Left ventricle myocardium inferior (tissue), 1 donor: ENCODE results near the gene SPTLC3. TPM values are rescaled to one million over a fixed set of nuclear protein-coding genes. Genes with fewer than 3 reads are reported as not detected.
A peak's percentile ranks its signal among the peaks of the same experiment; 100 is the strongest.

ENCODE experiments used
- DNase-seq: peaks from one replicate; pipeline ENCODE4 v3.0.0-alpha.2; 2020
- H3K27ac ChIP-seq: fragments of 200-600 bp; replicated peaks from 2 replicates; pipeline ENCODE4 v1.8.0; 2021
- H3K27me3 ChIP-seq: fragments of 200-600 bp; 2 replicates; pipeline ENCODE4 v1.8.0; 2021; ENCODE audit warnings: low read depth
- H3K36me3 ChIP-seq: fragments of 200-600 bp; 2 replicates; pipeline ENCODE4 v1.8.0; 2021
- H3K4me1 ChIP-seq: fragments of 200-600 bp; 2 replicates; pipeline ENCODE4 v1.8.0; 2021
- H3K4me3 ChIP-seq: fragments of 200-600 bp; 2 replicates; pipeline ENCODE4 v1.8.0; 2021; ENCODE audit warnings: mild to moderate bottlenecking, moderate library complexity
- H3K9me3 ChIP-seq: fragments of 200-600 bp; replicated peaks from 2 replicates; pipeline ENCODE4 v1.8.0; 2021
- intact Hi-C: fragments of 100-400 bp; cut with micrococcal nuclease; formaldehyde crosslinking; loops from one replicate; pipeline ENCODE4 v1.11.0; 2022
- total RNA-seq: library from RNA; stranded (reverse); fragmentation: NEBNext Ultra II Directional; extraction: Animal tissue kit (Norgen Biotek cat#: 25700); gene quantifications from one replicate; pipeline ENCODE4 v1.2.1, GENCODE V29; 2021
- TF ChIP-seq, protein P1 (sequence below): fragments of 200-600 bp; IDR thresholded peaks from 2 replicates; pipeline ENCODE4 v1.8.0; 2021; ENCODE audit warnings: antibody characterized with exemption, mild to moderate bottlenecking, borderline replicate concordance
- donor health status: DM: no; HTN: yes; CAD: no; lungs with severe emphysema.

The SPTLC3 gene
- total RNA-seq, 1 donor from 2014 or later: 9.0 TPM

DNA sequence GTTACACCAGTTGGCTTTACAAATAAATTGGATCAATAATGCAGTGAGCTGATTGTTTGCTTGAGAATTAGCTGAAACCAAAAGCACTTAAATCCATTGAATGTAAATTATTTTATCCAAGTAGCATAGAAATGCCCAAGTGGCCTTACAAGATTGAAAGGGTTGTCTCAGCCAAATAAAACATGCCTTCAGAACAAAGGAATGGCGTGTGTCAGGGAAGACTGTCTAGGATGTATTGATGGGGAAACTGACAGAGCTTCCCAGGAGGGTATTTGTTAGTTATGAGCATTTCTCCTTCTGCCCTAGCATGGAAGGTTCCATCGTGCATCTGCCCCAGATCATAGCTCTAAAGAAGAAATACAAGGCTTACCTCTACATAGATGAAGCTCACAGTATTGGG is 108.4 kb downstream of the SPTLC3 start:
- intact Hi-C loops: no loop called here

DNA sequence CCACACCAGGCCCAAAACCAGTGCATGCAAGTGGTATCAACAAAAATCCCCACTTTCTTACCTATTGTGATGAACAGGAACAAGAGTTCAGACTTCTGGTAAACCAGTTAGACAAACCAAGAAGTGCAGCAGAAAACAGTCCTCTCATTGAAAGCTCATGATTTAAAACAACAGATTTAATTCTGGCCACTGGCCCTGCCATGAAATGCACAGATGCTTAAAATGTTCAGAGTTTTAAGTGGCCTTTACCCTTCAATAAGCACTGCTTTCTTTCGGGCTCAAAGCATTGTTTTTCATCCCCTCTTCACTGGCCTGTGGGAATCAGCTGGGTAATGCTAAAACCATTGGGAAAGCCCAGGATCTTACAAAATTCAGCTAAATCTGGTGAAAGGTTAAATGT is 109.9 kb downstream of the SPTLC3 start:
- Histone ChIP-seq H3K9me3 (no peaks in the 10 kb centered on the region), H3K27ac (no peak overlapping the region), H3K36me3 (no peaks in the 10 kb centered on the region), H3K4me1 (no peaks in the 10 kb centered on the region), H3K27me3 (no peaks in the 10 kb centered on the region), H3K4me3 (no peak overlapping the region)
- DNase-seq: no peak
- intact Hi-C loops: no loop called here
- TF ChIP-seq, protein P1, sequence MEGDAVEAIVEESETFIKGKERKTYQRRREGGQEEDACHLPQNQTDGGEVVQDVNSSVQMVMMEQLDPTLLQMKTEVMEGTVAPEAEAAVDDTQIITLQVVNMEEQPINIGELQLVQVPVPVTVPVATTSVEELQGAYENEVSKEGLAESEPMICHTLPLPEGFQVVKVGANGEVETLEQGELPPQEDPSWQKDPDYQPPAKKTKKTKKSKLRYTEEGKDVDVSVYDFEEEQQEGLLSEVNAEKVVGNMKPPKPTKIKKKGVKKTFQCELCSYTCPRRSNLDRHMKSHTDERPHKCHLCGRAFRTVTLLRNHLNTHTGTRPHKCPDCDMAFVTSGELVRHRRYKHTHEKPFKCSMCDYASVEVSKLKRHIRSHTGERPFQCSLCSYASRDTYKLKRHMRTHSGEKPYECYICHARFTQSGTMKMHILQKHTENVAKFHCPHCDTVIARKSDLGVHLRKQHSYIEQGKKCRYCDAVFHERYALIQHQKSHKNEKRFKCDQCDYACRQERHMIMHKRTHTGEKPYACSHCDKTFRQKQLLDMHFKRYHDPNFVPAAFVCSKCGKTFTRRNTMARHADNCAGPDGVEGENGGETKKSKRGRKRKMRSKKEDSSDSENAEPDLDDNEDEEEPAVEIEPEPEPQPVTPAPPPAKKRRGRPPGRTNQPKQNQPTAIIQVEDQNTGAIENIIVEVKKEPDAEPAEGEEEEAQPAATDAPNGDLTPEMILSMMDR: no peak

More for the DNA sequence above, 108.4 kb downstream of the SPTLC3 start:
- no peaks in the 10 kb centered on the region for H3K27me3 ChIP-seq
- no peak overlapping the region for H3K27ac ChIP-seq
- DNase-seq: no peak
- no peaks in the 10 kb centered on the region for H3K9me3 ChIP-seq
- no peaks in the 10 kb centered on the region for H3K4me1 ChIP-seq
- no peaks in the 10 kb centered on the region for H3K36me3 ChIP-seq
- no peak overlapping the region for H3K4me3 ChIP-seq
- TF ChIP-seq, protein P1: no peak

DNA sequence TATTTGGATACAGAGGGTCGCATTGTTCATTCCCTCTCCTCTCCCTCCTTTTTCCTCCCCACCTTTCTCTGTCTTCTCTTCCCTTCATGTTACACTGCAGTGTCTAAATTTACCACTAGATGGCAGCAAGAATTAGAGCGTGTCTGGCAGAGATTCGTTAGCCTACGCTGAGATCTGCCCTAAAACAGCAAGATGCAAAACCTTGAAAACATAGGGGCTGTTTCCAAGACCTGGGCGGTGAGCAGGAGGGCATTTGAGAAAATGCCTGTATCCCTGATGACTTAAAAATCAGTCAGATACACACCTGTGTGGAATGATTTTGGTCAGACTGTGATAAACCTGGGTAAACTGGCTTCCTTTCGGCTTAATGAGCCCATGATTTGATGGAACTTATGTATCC is 110.8 kb downstream of the SPTLC3 start:
- DNase-seq: no peak
- Histone ChIP-seq H3K36me3 (no peaks in the 10 kb centered on the region), H3K9me3 (no peaks in the 10 kb centered on the region), H3K27me3 (no peaks in the 10 kb centered on the region), H3K4me1 (no peaks in the 10 kb centered on the region), H3K4me3 (no peak overlapping the region), H3K27ac (no peak overlapping the region)
- TF ChIP-seq, protein P1: peak; percentile 90
- intact Hi-C loops: no loop called here

DNA sequence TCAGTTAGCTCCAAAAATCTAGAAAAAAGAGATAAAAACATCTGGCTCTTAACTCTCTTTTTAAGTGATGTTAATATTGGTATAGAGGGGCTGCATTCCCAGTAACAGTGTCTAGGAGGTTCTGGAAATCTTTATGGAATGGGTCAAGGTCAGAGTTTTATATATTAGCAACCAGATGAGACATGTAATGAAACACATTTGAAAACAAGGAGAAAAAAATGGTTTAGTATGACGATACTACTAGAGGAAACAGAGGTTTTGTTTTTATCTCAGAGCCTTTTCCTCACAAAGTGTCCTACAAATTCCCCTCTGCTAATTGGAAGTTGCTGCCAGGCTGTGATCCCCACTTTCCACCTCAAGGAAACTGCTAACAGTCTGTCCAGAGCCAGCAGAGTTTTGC is 111.7 kb downstream of the SPTLC3 start:
- no peak overlapping the region for H3K4me3 ChIP-seq
- no peaks in the 10 kb centered on the region for H3K4me1 ChIP-seq
- H3K27ac ChIP-seq: no peak overlapping the region
- no peaks in the 10 kb centered on the region for H3K36me3 ChIP-seq
- no peak for DNase-seq
- no peaks in the 10 kb centered on the region for H3K27me3 ChIP-seq
- no peaks in the 10 kb centered on the region for H3K9me3 ChIP-seq
- TF ChIP-seq, protein P1: no peak
- intact Hi-C loops: loop anchor here (10.0 kb wide), 1 partner anchor 184 kb away; no protein-coding TSS in a partner anchor

DNA sequence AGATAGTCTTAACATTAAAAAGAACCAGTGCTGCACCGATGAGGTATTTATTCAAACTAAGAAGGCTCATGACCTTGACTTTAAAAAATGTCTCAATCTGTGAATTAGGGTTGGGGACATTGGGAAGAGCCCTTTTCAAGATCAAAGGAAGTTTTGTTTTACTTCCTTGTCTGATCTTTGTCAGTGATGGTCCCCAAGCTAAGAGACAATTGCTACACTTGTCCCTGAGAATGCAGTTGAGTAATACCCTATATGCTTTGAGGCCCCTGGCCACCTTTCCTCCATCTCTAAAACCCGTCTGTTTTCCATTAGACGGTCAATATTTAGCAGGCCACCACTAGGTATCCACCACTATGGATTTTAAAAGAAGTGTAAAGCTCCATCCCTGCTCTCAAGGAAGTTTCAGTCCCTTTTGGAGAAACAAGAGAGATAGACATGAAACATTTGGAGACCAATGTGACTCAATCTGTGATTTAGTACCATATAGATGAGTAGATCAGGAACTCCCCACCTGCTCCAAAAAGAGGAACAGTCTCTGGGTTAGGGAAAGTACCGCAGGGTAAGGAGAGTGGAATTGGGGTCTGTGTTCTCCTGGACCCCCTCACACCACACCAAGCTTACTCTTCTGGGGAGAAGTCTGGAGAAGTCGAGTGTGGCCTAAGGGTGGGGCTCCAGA is 113.2 kb downstream of the SPTLC3 start:
- DNase-seq: no peak
- Histone ChIP-seq H3K4me3 (no peak overlapping the region), H3K9me3 (no peaks in the 10 kb centered on the region), H3K4me1 (no peaks in the 10 kb centered on the region), H3K27me3 (no peaks in the 10 kb centered on the region), H3K36me3 (peaks cover 3% of the 10 kb centered on the region), H3K27ac (no peak overlapping the region)
- intact Hi-C loops: loop anchor here (10.0 kb wide), 1 partner anchor 183 kb away; no protein-coding TSS in a partner anchor
- TF ChIP-seq, protein P1: no peak
